ENCODE measurements around the gene YIPF2. TPM values are rescaled to one million over a fixed set of nuclear protein-coding genes. Genes with fewer than 3 reads are reported as not detected.
"Not testable (repeated sequence)": the region's sequence is repeated elsewhere in the genome, so short reads cannot be mapped to it uniquely, and the experiment has no call there.

The YIPF2 gene
- total and polyA plus RNA-seq, 8 donors = 0.58 to 72.3 (median 28.6) TPM

DNA sequence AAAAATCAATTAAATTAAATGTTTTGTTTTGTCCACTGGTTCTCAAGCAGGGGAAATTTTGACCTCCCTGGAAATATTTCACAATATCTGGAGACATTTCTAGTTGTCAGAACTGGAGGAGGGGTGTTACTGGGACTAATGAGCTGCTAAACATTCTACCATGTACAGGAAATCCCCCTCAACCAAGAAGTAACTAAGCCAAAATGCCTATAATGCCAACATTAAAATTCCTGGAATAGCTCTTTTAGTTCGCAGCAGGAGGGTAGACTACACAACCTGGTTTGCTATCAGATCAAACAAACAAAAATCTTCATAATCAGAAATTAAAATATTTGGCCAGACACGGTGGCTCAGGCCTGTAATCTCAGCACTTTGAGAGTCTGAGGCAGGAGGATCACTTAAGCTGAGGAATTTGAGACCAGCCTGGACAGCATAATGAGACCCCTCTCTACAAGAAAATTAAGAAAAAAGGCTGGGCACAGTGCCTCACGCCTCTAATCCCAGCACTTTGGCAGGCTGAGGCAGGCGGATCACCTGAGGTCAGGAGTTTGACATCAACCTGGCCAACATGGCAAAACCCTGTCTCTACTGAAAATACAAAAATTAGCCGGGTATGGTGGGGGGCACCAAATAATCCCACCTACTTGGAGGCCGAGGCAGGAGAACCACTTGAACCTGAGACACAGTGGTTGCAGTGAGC, 18.7 kb upstream of the YIPF2 start:
- intact Hi-C loops (cut with DNase I; ENCODE audit: low total_unique reads) = no loop called here
- no peaks in the 10 kb centered on the region for H3K36me3 ChIP-seq
- H3K9me3 ChIP-seq = no peaks in the 10 kb centered on the region
- DNase-seq = no peak
- WGBS, 5 donors = 48 to 65% (median 54%) methylated on average over 6 of the region's 6 CpGs
- peak overlapping the region in 2 of 5 donors; percentile 5 to 34 for H3K27ac ChIP-seq
- H3K27me3 ChIP-seq = no peaks in the 10 kb centered on the region
- H3K4me1 ChIP-seq = peaks cover 4 to 17% (median 6%) of the 10 kb centered on the region in 4 donors
- no peak for TF ChIP-seq POLR2AphosphoS5 (IDR thresholded peaks at IDR 0.05)
- no peak for TF ChIP-seq POLR2A (IDR thresholded peaks at IDR 0.05)
- TF ChIP-seq CTCF (IDR thresholded peaks at IDR 0.05) = no peak
- TF ChIP-seq EP300 (IDR thresholded peaks at IDR 0.05) = no peak
- H3K4me3 ChIP-seq = no peak overlapping the region

- intact Hi-C loops (cut with DNase I; ENCODE audit: low total_unique reads) = no loop called here
- DNase-seq = no peak
- Histone ChIP-seq H3K4me3 (no peak overlapping the region), H3K9me3 (no peaks in the 10 kb centered on the region), H3K36me3 (no peaks in the 10 kb centered on the region), H3K27ac (no peak overlapping the region), H3K4me1 (peaks cover 6 to 34% (median 15%) of the 10 kb centered on the region in 4 donors), H3K27me3 (no peaks in the 10 kb centered on the region)
- no peak for TF ChIP-seq POLR2A (IDR thresholded peaks at IDR 0.05)
- 88 to 93% (median 92%) methylated on average over 4 of the region's 4 CpGs for WGBS, 5 donors
These were observed 16.8 kb upstream of the YIPF2 start for GRCh38 chr19:10945264-10945663.

- H3K9me3 ChIP-seq; intact Hi-C loops (cut with DNase I; ENCODE audit: low total_unique reads); DNase-seq; H3K27ac ChIP-seq; H3K27me3 ChIP-seq; H3K36me3 ChIP-seq; H3K4me3 ChIP-seq: not testable (repeated sequence)
- H3K4me1 ChIP-seq = peaks cover 6 to 49% (median 22%) of the 10 kb centered on the region in 4 donors
- WGBS, 5 donors = 82 to 93% (median 87%) methylated on average over 4 of the region's 4 CpGs
These were observed 15.0 kb upstream of the YIPF2 start for GRCh38 chr19:10943412-10943811.

DNA sequence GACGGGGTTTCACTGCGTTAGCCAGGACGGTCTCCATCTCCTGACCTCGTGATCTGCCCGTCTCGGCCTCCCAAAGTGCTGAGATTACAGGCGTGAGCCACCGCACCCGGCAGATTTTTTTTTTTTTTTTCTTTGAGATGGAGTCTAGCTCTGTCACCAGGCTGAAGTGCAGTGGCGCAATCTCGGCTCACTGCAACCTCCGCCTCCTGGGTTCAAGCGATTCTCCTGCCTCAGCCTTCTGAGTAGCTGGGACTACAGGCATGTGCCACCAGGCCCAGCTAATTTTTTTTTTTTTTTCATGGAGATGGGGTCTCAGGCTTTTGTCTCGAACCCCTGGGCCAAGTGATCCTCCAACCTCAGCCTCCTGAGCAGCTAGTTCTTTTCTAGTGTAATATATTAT, 13.2 kb upstream of the YIPF2 start:
- WGBS, 5 donors = 27 to 69% (median 34%) methylated on average over 13 to 14 of the region's 14 CpGs
- DNase-seq = not testable (repeated sequence)

DNA sequence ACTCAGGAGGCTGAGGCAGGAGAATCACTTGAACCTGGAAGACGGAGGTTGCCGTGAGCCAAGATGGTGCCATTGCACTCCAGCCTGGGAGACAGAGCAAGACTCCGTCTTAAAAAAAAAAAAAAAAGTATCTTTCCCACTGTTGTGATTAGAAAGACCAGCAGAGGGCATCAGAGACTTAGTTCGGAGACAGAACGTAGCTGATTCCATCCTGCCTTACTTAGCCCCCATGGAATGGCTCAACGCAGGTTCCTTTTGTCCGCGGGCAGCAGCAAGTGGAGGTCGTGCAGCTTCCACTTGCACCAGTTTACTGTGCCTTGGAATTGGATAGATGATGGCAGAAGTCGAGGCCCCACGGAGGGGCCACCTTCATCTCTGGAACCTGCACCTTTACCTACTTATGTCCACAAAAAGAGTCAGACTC, 8.2 kb upstream of the YIPF2 start:
- Histone ChIP-seq H3K4me1 (peaks cover 5 to 61% (median 25%) of the 10 kb centered on the region in 4 donors), H3K27ac (peak overlapping the region in 3 of 5 donors; percentile 39 to 47 (median 43)), H3K27me3 (no peaks in the 10 kb centered on the region), H3K9me3 (no peaks in the 10 kb centered on the region), H3K4me3 (peak overlapping the region in 2 of 4 donors; percentile 9 to 11), H3K36me3 (peaks cover 0 to 18% (median 15%) of the 10 kb centered on the region in 4 donors)
- intact Hi-C loops (cut with DNase I; ENCODE audit: low total_unique reads) = no loop called here
- peak in 1 of 3 donors; percentile 23 for TF ChIP-seq POLR2AphosphoS5 (IDR thresholded peaks at IDR 0.05)
- no peak for TF ChIP-seq POLR2A (IDR thresholded peaks at IDR 0.05)
- TF ChIP-seq EP300 (IDR thresholded peaks at IDR 0.05) = no peak
- TF ChIP-seq CTCF (IDR thresholded peaks at IDR 0.05) = peak in 5 of 7 experiments; percentile 37 to 78 (median 51)
- WGBS, 5 donors = 1 to 4% (median 3%) methylated on average over 11 of the region's 11 CpGs
- DNase-seq = peak; percentile 41 to 92

More for the DNA sequence above, 13.2 kb upstream of the YIPF2 start:
- H3K4me3 ChIP-seq; H3K27me3 ChIP-seq; H3K9me3 ChIP-seq; intact Hi-C loops (cut with DNase I; ENCODE audit: low total_unique reads); H3K36me3 ChIP-seq: not testable (repeated sequence)
- Histone ChIP-seq H3K27ac (peak overlapping the region; percentile 61 to 86 (median 80)), H3K4me1 (peaks cover 10 to 49% (median 29%) of the 10 kb centered on the region in 4 donors)
